ENCODE results near the gene SPG7.

SPG7 gene

GRCh38 chr16:89555265-89555664 is 47.1 kb downstream of the SPG7 start:
- TF ChIP-seq CTCF (IDR thresholded peaks at IDR 0.05; ENCODE audit: low read length), result no peak
- no peak for TF ChIP-seq EZH2phosphoT487 (IDR thresholded peaks at IDR 0.05; ENCODE audit: low read length)
- TF ChIP-seq EZH2 (optimal IDR thresholded peaks at IDR 0.05; ENCODE audit: low read depth, low read length), result no peak
- Histone ChIP-seq H3K27ac (ENCODE audit: low read length) (no peak overlapping the region), H3K9me2 (replicated peaks; ENCODE audit: insufficient read depth, low read length) (no peaks in the 10 kb centered on the region), H3K36me3 (replicated peaks; ENCODE audit: insufficient read depth, low read length) (no peaks in the 10 kb centered on the region), H3K4me2 (ENCODE audit: low read depth, low read length) (no peak overlapping the region), H3K79me2 (ENCODE audit: low read length) (no peaks in the 10 kb centered on the region), H3K9ac (ENCODE audit: low read length) (no peak overlapping the region), H2AFZ (ENCODE audit: low read length) (no peak overlapping the region), H3K4me1 (ENCODE audit: low read length) (no peaks in the 10 kb centered on the region), H3K27me3 (replicated peaks; ENCODE audit: insufficient read depth, low read length) (no peaks in the 10 kb centered on the region), H3F3A (ENCODE audit: insufficient read depth, low read length) (no peaks in the 10 kb centered on the region), H3K9me3 (replicated peaks; ENCODE audit: insufficient read depth, low read length) (no peaks in the 10 kb centered on the region), H3K4me3 (ENCODE audit: low read length) (no peak overlapping the region), H4K20me1 (ENCODE audit: insufficient read depth, low read length) (no peaks in the 10 kb centered on the region)
- DNase-seq, result no peak

- Histone ChIP-seq H3K9me2 (replicated peaks; ENCODE audit: insufficient read depth, low read length) (no peaks in the 10 kb centered on the region), H2AFZ (ENCODE audit: low read length) (no peak overlapping the region), H3K4me1 (ENCODE audit: low read length) (no peaks in the 10 kb centered on the region), H3K4me2 (ENCODE audit: low read depth, low read length) (no peak overlapping the region), H3K9me3 (replicated peaks; ENCODE audit: insufficient read depth, low read length) (no peaks in the 10 kb centered on the region), H3K79me2 (ENCODE audit: low read length) (peaks cover 3% of the 10 kb centered on the region), H4K20me1 (ENCODE audit: insufficient read depth, low read length) (no peaks in the 10 kb centered on the region), H3K27ac (ENCODE audit: low read length) (no peak overlapping the region), H3K36me3 (replicated peaks; ENCODE audit: insufficient read depth, low read length) (no peaks in the 10 kb centered on the region), H3K9ac (ENCODE audit: low read length) (no peak overlapping the region), H3K4me3 (ENCODE audit: low read length) (no peak overlapping the region), H3F3A (ENCODE audit: insufficient read depth, low read length) (no peaks in the 10 kb centered on the region), H3K27me3 (replicated peaks; ENCODE audit: insufficient read depth, low read length) (no peaks in the 10 kb centered on the region)
- TF ChIP-seq EZH2phosphoT487 (IDR thresholded peaks at IDR 0.05; ENCODE audit: low read length) (no peak), CTCF (IDR thresholded peaks at IDR 0.05; ENCODE audit: low read length) (no peak), EZH2 (optimal IDR thresholded peaks at IDR 0.05; ENCODE audit: low read depth, low read length) (no peak)
- no peak for DNase-seq
Measured at GRCh38 chr16:89555780-89556179, 47.6 kb downstream of the SPG7 start.

- Histone ChIP-seq H3K79me2 (ENCODE audit: low read length) (peaks cover 15% of the 10 kb centered on the region), H3F3A (ENCODE audit: insufficient read depth, low read length) (peaks cover 2% of the 10 kb centered on the region; the same call in 1 of the 2 replicates), H3K27me3 (replicated peaks; ENCODE audit: insufficient read depth, low read length) (no peaks in the 10 kb centered on the region), H3K9ac (ENCODE audit: low read length) (no peak overlapping the region), H3K4me1 (ENCODE audit: low read length) (0 out of 2 replicates have a peak, but pooled peaks cover 1% of the 10 kb centered on the region), H3K9me3 (replicated peaks; ENCODE audit: insufficient read depth, low read length) (no peaks in the 10 kb centered on the region), H2AFZ (ENCODE audit: low read length) (no peak overlapping the region), H3K36me3 (replicated peaks; ENCODE audit: insufficient read depth, low read length) (no peaks in the 10 kb centered on the region), H3K4me3 (ENCODE audit: low read length) (no peak overlapping the region), H3K4me2 (ENCODE audit: low read depth, low read length) (no peak overlapping the region), H4K20me1 (ENCODE audit: insufficient read depth, low read length) (peaks cover 3% of the 10 kb centered on the region; the same call in 1 of the 2 replicates), H3K27ac (ENCODE audit: low read length) (no peak overlapping the region), H3K9me2 (replicated peaks; ENCODE audit: insufficient read depth, low read length) (no peaks in the 10 kb centered on the region)
- TF ChIP-seq CTCF (IDR thresholded peaks at IDR 0.05; ENCODE audit: low read length), result peak; percentile 63
- TF ChIP-seq EZH2 (optimal IDR thresholded peaks at IDR 0.05; ENCODE audit: low read depth, low read length), result no peak
- peak; percentile 44 for DNase-seq
Measured at GRCh38 chr16:89556750-89557689, 48.8 kb downstream of the SPG7 start.

All from MM.1S (cell line).